ENCODE data around the gene TTC7B.

DNA sequence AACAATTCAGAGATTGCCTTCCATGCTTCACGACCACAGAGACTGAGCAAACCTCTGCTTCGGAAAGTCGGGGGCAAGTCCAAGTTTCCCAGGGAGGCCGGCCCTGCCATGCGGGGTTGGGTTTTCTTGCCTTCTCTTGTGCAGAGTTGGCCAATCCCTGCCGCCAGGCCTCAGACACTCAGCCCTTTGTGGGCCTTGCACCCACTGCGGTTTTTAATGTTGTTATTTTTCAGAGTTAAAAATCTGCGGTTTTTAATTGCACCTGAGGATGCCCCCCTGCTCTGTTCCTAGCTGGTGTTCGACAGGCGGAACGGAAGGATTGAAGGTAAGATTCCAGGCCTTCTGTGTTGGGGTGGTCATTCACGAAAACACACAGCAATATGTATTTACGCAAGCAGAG is 310.7 kb downstream of the TTC7B start:
- TF ChIP-seq, protein P1, sequence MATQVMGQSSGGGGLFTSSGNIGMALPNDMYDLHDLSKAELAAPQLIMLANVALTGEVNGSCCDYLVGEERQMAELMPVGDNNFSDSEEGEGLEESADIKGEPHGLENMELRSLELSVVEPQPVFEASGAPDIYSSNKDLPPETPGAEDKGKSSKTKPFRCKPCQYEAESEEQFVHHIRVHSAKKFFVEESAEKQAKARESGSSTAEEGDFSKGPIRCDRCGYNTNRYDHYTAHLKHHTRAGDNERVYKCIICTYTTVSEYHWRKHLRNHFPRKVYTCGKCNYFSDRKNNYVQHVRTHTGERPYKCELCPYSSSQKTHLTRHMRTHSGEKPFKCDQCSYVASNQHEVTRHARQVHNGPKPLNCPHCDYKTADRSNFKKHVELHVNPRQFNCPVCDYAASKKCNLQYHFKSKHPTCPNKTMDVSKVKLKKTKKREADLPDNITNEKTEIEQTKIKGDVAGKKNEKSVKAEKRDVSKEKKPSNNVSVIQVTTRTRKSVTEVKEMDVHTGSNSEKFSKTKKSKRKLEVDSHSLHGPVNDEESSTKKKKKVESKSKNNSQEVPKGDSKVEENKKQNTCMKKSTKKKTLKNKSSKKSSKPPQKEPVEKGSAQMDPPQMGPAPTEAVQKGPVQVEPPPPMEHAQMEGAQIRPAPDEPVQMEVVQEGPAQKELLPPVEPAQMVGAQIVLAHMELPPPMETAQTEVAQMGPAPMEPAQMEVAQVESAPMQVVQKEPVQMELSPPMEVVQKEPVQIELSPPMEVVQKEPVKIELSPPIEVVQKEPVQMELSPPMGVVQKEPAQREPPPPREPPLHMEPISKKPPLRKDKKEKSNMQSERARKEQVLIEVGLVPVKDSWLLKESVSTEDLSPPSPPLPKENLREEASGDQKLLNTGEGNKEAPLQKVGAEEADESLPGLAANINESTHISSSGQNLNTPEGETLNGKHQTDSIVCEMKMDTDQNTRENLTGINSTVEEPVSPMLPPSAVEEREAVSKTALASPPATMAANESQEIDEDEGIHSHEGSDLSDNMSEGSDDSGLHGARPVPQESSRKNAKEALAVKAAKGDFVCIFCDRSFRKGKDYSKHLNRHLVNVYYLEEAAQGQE (IDR thresholded peaks at IDR 0.05; ENCODE audit: borderline replicate concordance) = no peak
- no peak for TF ChIP-seq SMC3 (conservative IDR thresholded peaks at IDR 0.05; ENCODE audit: poor library complexity)
